Stimulated activated memory B cell treated with anti-CD40 and anti-IgM and Interleukin-4, amounts not matched to agents 10 μg/mL and 1 μg/mL and 100 μg/mL, for 72 hours (primary cell): ENCODE results near the gene NAGA.

Experiments
- ATAC-seq: fragments of 150-1000 bp; cut with Tn5 transposase; 2 replicates; pipeline ENCODE4 v1.10.0; 2021
- H3K27ac Mint-ChIP-seq: one replicate; pipeline ENCODE4 v1.8.0; 2022; ENCODE audit warnings: mild to moderate bottlenecking, mixed read lengths
- H3K27me3 Mint-ChIP-seq: one replicate; pipeline ENCODE4 v1.8.0; 2022; ENCODE audit warnings: mixed read lengths
- H3K36me3 Mint-ChIP-seq: one replicate; pipeline ENCODE4 v1.8.0; 2022; ENCODE audit warnings: mixed read lengths
- H3K4me1 Mint-ChIP-seq: one replicate; pipeline ENCODE4 v1.8.0; 2022; ENCODE audit warnings: mixed read lengths
- H3K4me3 Mint-ChIP-seq: one replicate; pipeline ENCODE4 v1.8.0; 2022; ENCODE audit warnings: mild to moderate bottlenecking, moderate library complexity, mixed read lengths
- H3K9me3 Mint-ChIP-seq: one replicate; pipeline ENCODE4 v1.8.0; 2022; ENCODE audit warnings: mixed read lengths

Gene NAGA

GRCh38 chr22:42026705-42027104 lies 43.9 kb downstream of the NAGA start:
- no peaks in the 10 kb centered on the region for H3K9me3 Mint-ChIP-seq
- peaks cover 5% of the 10 kb centered on the region for H3K36me3 Mint-ChIP-seq
- ATAC-seq, result no peak
- H3K27ac Mint-ChIP-seq, result no peak overlapping the region
- no peaks in the 10 kb centered on the region for H3K27me3 Mint-ChIP-seq
- no peak overlapping the region for H3K4me3 Mint-ChIP-seq
- peaks cover 27% of the 10 kb centered on the region for H3K4me1 Mint-ChIP-seq

DNA sequence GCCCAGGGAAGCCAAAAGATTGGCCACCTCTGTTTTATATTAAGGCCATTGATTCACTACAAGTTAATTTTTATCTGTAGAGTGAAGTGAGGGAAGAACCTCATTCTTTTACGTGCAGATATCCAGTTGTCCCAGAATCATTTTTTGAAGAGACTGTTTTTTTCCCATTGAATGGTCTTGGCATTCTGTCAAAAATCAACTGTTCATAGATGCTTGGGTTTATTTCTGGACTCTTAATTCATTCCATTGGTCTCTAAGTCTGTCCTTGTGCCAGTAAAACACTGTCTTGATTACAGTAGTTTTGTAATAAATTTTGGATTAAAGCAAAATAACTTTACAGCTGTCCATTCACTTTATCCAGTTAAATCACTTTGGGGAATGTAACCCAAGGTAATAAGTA lies 45.2 kb downstream of the NAGA start:
- no peaks in the 10 kb centered on the region for H3K27me3 Mint-ChIP-seq
- peaks cover 5% of the 10 kb centered on the region for H3K36me3 Mint-ChIP-seq
- ATAC-seq, result no peak
- no peak overlapping the region for H3K27ac Mint-ChIP-seq
- H3K4me3 Mint-ChIP-seq, result no peak overlapping the region
- H3K4me1 Mint-ChIP-seq, result peaks cover 14% of the 10 kb centered on the region
- H3K9me3 Mint-ChIP-seq, result no peaks in the 10 kb centered on the region

DNA sequence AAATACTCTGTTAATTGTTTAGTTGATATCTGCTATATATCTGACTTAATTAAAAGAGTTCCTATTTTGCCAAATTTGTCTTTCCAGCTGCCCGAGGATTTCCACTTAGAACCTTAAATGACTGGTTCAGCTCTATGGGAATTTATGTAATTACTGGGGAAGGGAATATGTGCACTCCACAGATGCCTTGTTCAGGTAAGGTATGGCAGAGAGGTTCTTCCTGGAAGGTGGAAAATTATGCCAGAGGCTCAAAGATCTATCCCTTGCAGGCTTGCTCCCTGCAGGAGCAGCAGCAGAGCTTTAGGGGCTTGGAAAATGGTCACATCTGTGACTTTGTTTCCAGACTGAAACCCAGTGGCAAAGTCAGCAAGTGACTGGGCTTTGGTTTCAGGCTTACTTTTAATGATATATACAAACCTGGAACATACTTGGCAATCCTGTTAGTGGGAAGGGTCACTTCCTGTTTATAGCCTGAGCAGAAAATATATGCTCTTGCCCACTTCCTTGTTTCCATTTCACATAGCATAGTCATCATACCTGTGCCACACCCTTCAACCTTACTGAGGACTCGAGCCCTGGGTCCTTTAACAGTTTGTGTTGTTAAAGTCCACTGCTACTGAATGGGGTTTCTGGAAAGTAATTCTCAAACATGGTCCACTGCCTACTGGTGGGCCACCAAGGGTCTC lies 48.3 kb downstream of the NAGA start:
- ATAC-seq, result peak; percentile 84
- H3K9me3 Mint-ChIP-seq, result no peaks in the 10 kb centered on the region
- H3K27ac Mint-ChIP-seq, result peak overlapping the region; percentile 45
- H3K36me3 Mint-ChIP-seq, result peaks cover 2% of the 10 kb centered on the region
- no peak overlapping the region for H3K4me3 Mint-ChIP-seq
- H3K27me3 Mint-ChIP-seq, result peaks cover 10% of the 10 kb centered on the region
- H3K4me1 Mint-ChIP-seq, result peaks cover 10% of the 10 kb centered on the region

GRCh38 chr22:42021571-42021970 lies 49.0 kb downstream of the NAGA start:
- peaks cover 10% of the 10 kb centered on the region for H3K4me1 Mint-ChIP-seq
- H3K27me3 Mint-ChIP-seq, result peaks cover 15% of the 10 kb centered on the region
- H3K27ac Mint-ChIP-seq, result no peak overlapping the region
- H3K9me3 Mint-ChIP-seq, result no peaks in the 10 kb centered on the region
- no peaks in the 10 kb centered on the region for H3K36me3 Mint-ChIP-seq
- ATAC-seq, result no peak
- no peak overlapping the region for H3K4me3 Mint-ChIP-seq

- no peak for ATAC-seq
- H3K27ac Mint-ChIP-seq, result peak overlapping the region; percentile 6
Observed at GRCh38 chr22:42018224-42018623, 52.4 kb downstream of the NAGA start.

GRCh38 chr22:42016111-42016510 lies 54.5 kb downstream of the NAGA start:
- no peak for ATAC-seq
- Mint-ChIP-seq H3K27me3 (peaks cover 15% of the 10 kb centered on the region), H3K9me3 (no peaks in the 10 kb centered on the region), H3K36me3 (no peaks in the 10 kb centered on the region), H3K4me1 (no peaks in the 10 kb centered on the region), H3K27ac (no peak overlapping the region), H3K4me3 (no peak overlapping the region)

More at GRCh38 chr22:42018224-42018623, 52.4 kb downstream of the NAGA start:
- peaks cover 15% of the 10 kb centered on the region for H3K27me3 Mint-ChIP-seq
- H3K4me1 Mint-ChIP-seq, result peaks cover 10% of the 10 kb centered on the region
- no peaks in the 10 kb centered on the region for H3K9me3 Mint-ChIP-seq
- no peaks in the 10 kb centered on the region for H3K36me3 Mint-ChIP-seq
- no peak overlapping the region for H3K4me3 Mint-ChIP-seq

GRCh38 chr22:42013385-42013784 lies 57.2 kb downstream of the NAGA start:
- Mint-ChIP-seq H3K36me3 (no peaks in the 10 kb centered on the region), H3K4me1 (no peaks in the 10 kb centered on the region), H3K4me3 (no peak overlapping the region), H3K27me3 (peaks cover 15% of the 10 kb centered on the region), H3K9me3 (peaks cover 3% of the 10 kb centered on the region), H3K27ac (no peak overlapping the region)
- ATAC-seq, result no peak

DNA sequence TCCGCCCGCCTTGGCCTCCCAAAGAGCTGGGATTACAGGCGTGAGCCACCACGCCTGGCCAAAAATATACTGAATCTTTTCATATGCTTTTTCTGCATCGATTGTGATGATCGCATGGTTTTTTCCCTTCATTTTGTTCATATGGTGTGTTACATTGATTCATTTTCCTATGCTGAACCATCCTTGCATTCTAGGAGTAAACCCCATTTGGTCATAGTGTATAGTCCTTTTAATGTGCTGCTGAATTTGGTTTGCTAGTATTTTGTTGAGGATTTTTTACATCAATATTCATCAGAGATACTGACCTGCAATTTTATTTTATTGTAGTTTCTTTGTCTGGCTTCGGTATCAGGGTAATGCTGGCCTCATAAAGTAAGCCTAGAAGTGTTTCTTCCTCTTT lies 59.8 kb downstream of the NAGA start:
- Mint-ChIP-seq H3K36me3 (no peaks in the 10 kb centered on the region), H3K4me3 (no peak overlapping the region), H3K27me3 (no peaks in the 10 kb centered on the region), H3K4me1 (peaks cover 5% of the 10 kb centered on the region), H3K27ac (no peak overlapping the region), H3K9me3 (peaks cover 6% of the 10 kb centered on the region)
- ATAC-seq, result no peak
